Measurements from ENCODE around the gene TNNT1.
"Not testable (repeated sequence)": the region's sequence is repeated elsewhere in the genome, so short reads cannot be mapped to it uniquely, and the experiment has no call there.

- TF ChIP-seq POLR2AphosphoS5, EP300, POLR2A (IDR thresholded peaks at IDR 0.05): not testable (repeated sequence)
- TF ChIP-seq, protein P1, sequence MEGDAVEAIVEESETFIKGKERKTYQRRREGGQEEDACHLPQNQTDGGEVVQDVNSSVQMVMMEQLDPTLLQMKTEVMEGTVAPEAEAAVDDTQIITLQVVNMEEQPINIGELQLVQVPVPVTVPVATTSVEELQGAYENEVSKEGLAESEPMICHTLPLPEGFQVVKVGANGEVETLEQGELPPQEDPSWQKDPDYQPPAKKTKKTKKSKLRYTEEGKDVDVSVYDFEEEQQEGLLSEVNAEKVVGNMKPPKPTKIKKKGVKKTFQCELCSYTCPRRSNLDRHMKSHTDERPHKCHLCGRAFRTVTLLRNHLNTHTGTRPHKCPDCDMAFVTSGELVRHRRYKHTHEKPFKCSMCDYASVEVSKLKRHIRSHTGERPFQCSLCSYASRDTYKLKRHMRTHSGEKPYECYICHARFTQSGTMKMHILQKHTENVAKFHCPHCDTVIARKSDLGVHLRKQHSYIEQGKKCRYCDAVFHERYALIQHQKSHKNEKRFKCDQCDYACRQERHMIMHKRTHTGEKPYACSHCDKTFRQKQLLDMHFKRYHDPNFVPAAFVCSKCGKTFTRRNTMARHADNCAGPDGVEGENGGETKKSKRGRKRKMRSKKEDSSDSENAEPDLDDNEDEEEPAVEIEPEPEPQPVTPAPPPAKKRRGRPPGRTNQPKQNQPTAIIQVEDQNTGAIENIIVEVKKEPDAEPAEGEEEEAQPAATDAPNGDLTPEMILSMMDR (IDR thresholded peaks at IDR 0.05): not testable (repeated sequence)
Observed at GRCh38 chr19:55107252-55107651, 41.8 kb downstream of the TNNT1 start.
